Liver (tissue), 3 donors: ENCODE data around the gene RB1.

ENCODE experiments used
- ATF3 ChIP-seq: IDR thresholded peaks from 2 replicates; pipeline ENCODE4 v1.6.1; 2016; ENCODE audit warnings: antibody characterized with exemption
- CTCF ChIP-seq: fragments of 150-350 bp; IDR thresholded peaks from 2 replicates; pipeline ENCODE4 v1.5.1; 2017; ENCODE audit warnings: improper control_type of control experiment, low read depth, low read length; ENCODE audit not compliant: missing input control
- EGR1 ChIP-seq, 2 donors: IDR thresholded peaks; 2 replicates each; pipeline ENCODE4 v1.6.1; 2016 to 2018; ENCODE audit warnings: antibody characterized with exemption in 2 of 2, low read depth in 2 of 2
- HNF4A ChIP-seq, 2 donors: conservative IDR thresholded peaks; 2 replicates each; pipeline ENCODE4 v1.6.1; 2016; ENCODE audit warnings: antibody characterized with exemption in 2 of 2, mild to moderate bottlenecking in 2 of 2
- JUND ChIP-seq, 2 donors: IDR thresholded peaks; 2 replicates each; pipeline ENCODE4 v1.6.1; 2016; ENCODE audit warnings: antibody characterized with exemption in 2 of 2
- MAX ChIP-seq: IDR thresholded peaks from 2 replicates; pipeline ENCODE4 v1.6.1; 2016; ENCODE audit warnings: antibody characterized with exemption
- RAD21 ChIP-seq, 2 donors: IDR thresholded peaks; 2 replicates each; pipeline ENCODE4 v1.6.1; 2016; ENCODE audit warnings: antibody characterized with exemption in 2 of 2, mild to moderate bottlenecking in 2 of 2
- REST ChIP-seq: IDR thresholded peaks from 2 replicates; pipeline ENCODE4 v1.6.1; 2016; ENCODE audit warnings: antibody characterized with exemption, mild to moderate bottlenecking
- SP1 ChIP-seq: IDR thresholded peaks from 2 replicates; pipeline ENCODE4 v1.6.1; 2018; ENCODE audit warnings: antibody characterized with exemption, mild to moderate bottlenecking
- YY1 ChIP-seq: IDR thresholded peaks from 2 replicates; pipeline ENCODE4 v1.6.1; 2016; ENCODE audit warnings: antibody characterized with exemption, mild to moderate bottlenecking
- ZBTB33 ChIP-seq: IDR thresholded peaks from 2 replicates; pipeline ENCODE4 v1.6.1; 2016; ENCODE audit warnings: antibody characterized with exemption
- donor health status: healthy.
- donor health status: healthy.

- TF ChIP-seq CTCF = no peak
- no peak for TF ChIP-seq SP1
- no peak for TF ChIP-seq YY1
- TF ChIP-seq REST = no peak
- TF ChIP-seq ZBTB33 = no peak
- TF ChIP-seq JUND (IDR thresholded peaks at IDR 0.05) = no peak
- no peak for TF ChIP-seq RAD21 (IDR thresholded peaks at IDR 0.05)
- no peak for TF ChIP-seq ATF3
- no peak for TF ChIP-seq EGR1 (IDR thresholded peaks at IDR 0.05; ENCODE audit: low read depth in 2 of 2)
- TF ChIP-seq HNF4A (conservative IDR thresholded peaks at IDR 0.05) = no peak
- no peak for TF ChIP-seq MAX
Measured at GRCh38 chr13:48318377-48318811, 14.8 kb downstream of the RB1 start.
